GM12874 (cell line): ENCODE measurements around the gene ALKAL2.

Source experiments
- CTCF ChIP-seq: IDR thresholded peaks from 2 replicates; pipeline ENCODE4 v1.5.1; 2011; ENCODE audit warnings: low read depth, mild to moderate bottlenecking, control low read depth, low read length, moderate library complexity; ENCODE audit not compliant: insufficient read depth

The ALKAL2 gene

GRCh38 chr2:319059-319600 lies 31.2 kb upstream of the ALKAL2 start:
- TF ChIP-seq CTCF: no peak

- no peak for TF ChIP-seq CTCF
Measured at GRCh38 chr2:317501-318424, 29.9 kb upstream of the ALKAL2 start.

- no peak for TF ChIP-seq CTCF
Measured at GRCh38 chr2:316381-316780, 28.5 kb upstream of the ALKAL2 start.

GRCh38 chr2:314561-315336 lies 26.9 kb upstream of the ALKAL2 start:
- no peak for TF ChIP-seq CTCF

- no peak for TF ChIP-seq CTCF
Measured at GRCh38 chr2:313991-314390, 26.1 kb upstream of the ALKAL2 start.

- no peak for TF ChIP-seq CTCF
Measured at GRCh38 chr2:310994-311393, 23.1 kb upstream of the ALKAL2 start.

- TF ChIP-seq CTCF: no peak
Measured at GRCh38 chr2:309954-310510, 22.1 kb upstream of the ALKAL2 start.
